Body of pancreas (tissue), 4 donors: Measurements from ENCODE around the gene FOXP1. TPM values are rescaled to one million over a fixed set of nuclear protein-coding genes. Genes with fewer than 3 reads are reported as not detected.

ENCODE experiments used
- ATAC-seq: fragments of 150-250 bp; one replicate; pipeline ENCODE4 v1.9.1; 2016
- DNase-seq, 4 donors: peaks; one replicate each; pipeline ENCODE4 v3.0.0-alpha.2; 2019
- H3K27ac ChIP-seq, 4 donors: fragments of 200-600 bp; sonication (generic); 1 replicate in 3 of 4; 2 replicates in 1 of 4; pipeline versions ENCODE4 v1.5.1 to v1.6.1; 2016 to 2019; ENCODE audit warnings: mild to moderate bottlenecking in 1 of 4, mixed read lengths in 1 of 4, moderate library complexity in 1 of 4
- H3K27me3 ChIP-seq, 2 donors: fragments of 200-600 bp; sonication (generic); one replicate each; pipeline ENCODE4 v1.6.0; 2016; ENCODE audit warnings: mild to moderate bottlenecking in 1 of 2
- H3K36me3 ChIP-seq, 2 donors: fragments of 200-600 bp; sonication (generic); replicated peaks in 1 of 2; 2 replicates each; pipeline ENCODE4 v1.5.1; 2016; ENCODE audit warnings: low read depth in 2 of 2; ENCODE audit not compliant: insufficient read depth in 1 of 2
- H3K4me1 ChIP-seq: fragments of 200-600 bp; sonication (generic); one replicate; pipeline ENCODE4 v1.6.0; 2016
- H3K4me3 ChIP-seq, 2 donors: fragments of 200-600 bp; sonication (generic); 1 replicate in 1 of 2; 2 replicates in 1 of 2; pipeline ENCODE4 v1.5.1; 2016 to 2019
- H3K9me3 ChIP-seq, 3 donors: fragments of 200-600 bp; sonication (generic); 1 replicate in 2 of 3; 2 replicates in 1 of 3; pipeline ENCODE4 v1.5.1; 2016
- CTCF ChIP-seq, 7 experiments: fragments of 450-650 bp in 4 of 7; fragments of 200-600 bp in 3 of 7; sonication (generic) in 3 of 7; IDR thresholded peaks; one replicate each; pipeline ENCODE4 v1.5.1; 2016 to 2019; ENCODE audit warnings: antibody characterized with exemption in 7 of 7
- POLR2A ChIP-seq, 3 donors: fragments of 450-650 bp; IDR thresholded peaks; one replicate each; pipeline ENCODE4 v1.6.1; 2016; ENCODE audit warnings: antibody characterized with exemption in 3 of 3, mild to moderate bottlenecking in 2 of 3
- WGBS, 2 donors: methylation state at CpG; one replicate each; pipeline ENCODE4 v1.1.5; 2017; 5-methylcytosine and 5-hydroxymethylcytosine counted together
- intact Hi-C: fragments of 100-400 bp; cut with DNase I; formaldehyde crosslinking; loops from one replicate; pipeline ENCODE4 v1.15.1; 2023
- total RNA-seq, 2 donors: library from RNA; depleted of rRNA; stranded (reverse); fragments of >200 nt; gene quantifications; one replicate each; pipeline ENCODE4 v1.1.0, GENCODE V29; 2016

The FOXP1 gene
- total RNA-seq, 2 donors from 2014 or later: 85.7 to 86.1 TPM

GRCh38 chr3:71451060-71451459 is 132.5 kb downstream of the FOXP1 start:
- no peaks in the 10 kb centered on the region for H3K27me3 ChIP-seq
- no peak overlapping the region for H3K4me3 ChIP-seq
- H3K27ac ChIP-seq: no peak overlapping the region
- 77 to 84% methylated on average over 4 of the region's 4 CpGs for WGBS, 2 donors
- intact Hi-C loops: no loop called here
- H3K4me1 ChIP-seq: peaks cover 52% of the 10 kb centered on the region
- DNase-seq (no peak), ATAC-seq (no peak)
- TF ChIP-seq POLR2A (IDR thresholded peaks at IDR 0.05) (no peak), CTCF (IDR thresholded peaks at IDR 0.05) (no peak)
- H3K36me3 ChIP-seq: no peaks in the 10 kb centered on the region
- H3K9me3 ChIP-seq: no peaks in the 10 kb centered on the region

GRCh38 chr3:71450162-71450561 is 133.4 kb downstream of the FOXP1 start:
- H3K27me3 ChIP-seq: no peaks in the 10 kb centered on the region
- ATAC-seq (peak; percentile 56), DNase-seq (peak in 1 of 4 donors; percentile 48)
- intact Hi-C loops: no loop called here
- TF ChIP-seq POLR2A (IDR thresholded peaks at IDR 0.05): no peak
- 26 to 34% methylated on average over 6 of the region's 6 CpGs for WGBS, 2 donors
- H3K9me3 ChIP-seq: no peaks in the 10 kb centered on the region
- H3K27ac ChIP-seq: peak overlapping the region in 3 of 4 donors; percentile 3 to 43 (median 37)
- no peak overlapping the region for H3K4me3 ChIP-seq
- H3K4me1 ChIP-seq: peaks cover 52% of the 10 kb centered on the region
- H3K36me3 ChIP-seq: no peaks in the 10 kb centered on the region

GRCh38 chr3:71447803-71448202 is 135.7 kb downstream of the FOXP1 start:
- no peak overlapping the region for H3K27ac ChIP-seq
- TF ChIP-seq POLR2A (IDR thresholded peaks at IDR 0.05): no peak
- no peak for TF ChIP-seq CTCF (IDR thresholded peaks at IDR 0.05)
- no peaks in the 10 kb centered on the region for H3K27me3 ChIP-seq
- DNase-seq: no peak
- 76 to 86% methylated on average over 5 of the region's 5 CpGs for WGBS, 2 donors
- intact Hi-C loops: no loop called here
- no peak for ATAC-seq
- no peaks in the 10 kb centered on the region for H3K9me3 ChIP-seq
- peaks cover 35% of the 10 kb centered on the region for H3K4me1 ChIP-seq
- H3K36me3 ChIP-seq: no peaks in the 10 kb centered on the region
- H3K4me3 ChIP-seq: no peak overlapping the region

GRCh38 chr3:71447197-71447596 is 136.3 kb downstream of the FOXP1 start:
- intact Hi-C loops: no loop called here
- Histone ChIP-seq H3K4me1 (peaks cover 29% of the 10 kb centered on the region), H3K9me3 (no peaks in the 10 kb centered on the region), H3K27me3 (no peaks in the 10 kb centered on the region), H3K27ac (no peak overlapping the region), H3K4me3 (no peak overlapping the region), H3K36me3 (no peaks in the 10 kb centered on the region)
- WGBS, 2 donors: 65 to 71% methylated on average over 2 of the region's 2 CpGs
- no peak for ATAC-seq
- DNase-seq: peak in 2 of 4 donors; percentile 24 to 29
- no peak for TF ChIP-seq CTCF (IDR thresholded peaks at IDR 0.05)
- no peak for TF ChIP-seq POLR2A (IDR thresholded peaks at IDR 0.05)

GRCh38 chr3:71446734-71447133 is 136.8 kb downstream of the FOXP1 start:
- WGBS, 2 donors: 100% methylated on average over 1 of the region's 1 CpG
- no peaks in the 10 kb centered on the region for H3K36me3 ChIP-seq
- TF ChIP-seq POLR2A (IDR thresholded peaks at IDR 0.05) (no peak), CTCF (IDR thresholded peaks at IDR 0.05) (no peak)
- no peak overlapping the region for H3K4me3 ChIP-seq
- peaks cover 25% of the 10 kb centered on the region for H3K4me1 ChIP-seq
- H3K27ac ChIP-seq: no peak overlapping the region
- no peaks in the 10 kb centered on the region for H3K27me3 ChIP-seq
- H3K9me3 ChIP-seq: no peaks in the 10 kb centered on the region
- ATAC-seq (no peak), DNase-seq (no peak)
- intact Hi-C loops: no loop called here
